Measurements from ENCODE around the gene SYPL1.

SYPL1 gene

GRCh38 chr7:106049139-106049752, 62.9 kb downstream of the SYPL1 start:
- DNase-seq = no peak

- no peak for DNase-seq
Observed at GRCh38 chr7:106048706-106049020, 63.4 kb downstream of the SYPL1 start.

- DNase-seq = no peak
Observed at GRCh38 chr7:106047818-106048705, 64.0 kb downstream of the SYPL1 start.

DNA sequence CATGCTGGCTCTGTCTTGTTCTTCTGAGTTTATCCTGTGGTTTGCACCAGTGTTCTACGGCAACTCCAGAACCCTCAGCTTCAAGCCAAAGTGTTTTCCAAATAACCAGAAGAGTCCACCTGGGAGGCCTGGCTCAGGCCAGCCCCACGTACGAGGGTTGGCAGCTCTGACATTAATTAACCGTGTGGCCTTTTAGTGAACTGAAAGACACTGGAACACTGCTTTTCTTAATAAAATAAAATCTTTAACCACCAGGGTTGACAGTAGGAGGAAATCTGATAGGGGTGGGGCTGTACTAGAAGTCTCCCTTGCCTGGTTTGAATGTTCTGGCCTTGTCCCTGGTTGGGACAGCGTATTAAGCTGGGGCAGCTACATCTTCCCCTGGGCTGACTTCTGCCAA, 64.9 kb downstream of the SYPL1 start:
- no peak for DNase-seq

DNA sequence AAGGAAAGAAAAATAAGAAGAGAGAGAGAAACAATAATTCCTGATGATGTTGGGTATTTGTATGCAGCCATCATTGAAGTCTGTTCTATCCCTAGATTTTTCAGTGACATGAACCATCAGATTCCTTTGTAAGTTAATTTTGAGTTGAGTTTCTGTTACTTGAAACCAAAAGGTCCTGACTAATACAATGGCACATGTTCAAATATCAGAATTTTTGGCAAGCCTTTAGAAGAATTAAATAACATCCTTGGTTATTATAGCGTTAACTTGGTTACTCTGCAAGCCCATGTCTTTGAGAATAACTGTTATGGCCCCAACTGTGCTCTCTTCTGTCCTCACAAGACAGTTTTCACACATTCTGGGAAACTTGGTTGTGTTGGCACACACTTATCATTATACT, 66.5 kb downstream of the SYPL1 start:
- no peak for DNase-seq

- no peak for DNase-seq
Observed at GRCh38 chr7:106045139-106045538, 67.0 kb downstream of the SYPL1 start.

- no peak for DNase-seq
Observed at GRCh38 chr7:106042196-106042611, 69.9 kb downstream of the SYPL1 start.

GRCh38 chr7:106041140-106041717, 70.9 kb downstream of the SYPL1 start:
- DNase-seq = no peak
